Activated naive CD4-positive, alpha-beta T cell treated with anti-CD3 and anti-CD28 coated beads, Interleukin-2, amount 50 U/mL, for 24 hours (primary cell): Measurements from ENCODE around the gene SMARCE1.

Experiments
- H3K27ac Mint-ChIP-seq: one replicate; pipeline ENCODE4 v1.8.0; 2021; ENCODE audit warnings: mild to moderate bottlenecking, mixed read lengths
- H3K27me3 Mint-ChIP-seq: one replicate; pipeline ENCODE4 v1.8.0; 2021; ENCODE audit warnings: mixed read lengths
- H3K36me3 Mint-ChIP-seq: one replicate; pipeline ENCODE4 v1.8.0; 2021; ENCODE audit warnings: mixed read lengths
- H3K4me1 Mint-ChIP-seq: one replicate; pipeline ENCODE4 v1.8.0; 2021; ENCODE audit warnings: mixed read lengths
- H3K4me3 Mint-ChIP-seq: one replicate; pipeline ENCODE4 v1.8.0; 2021; ENCODE audit warnings: mild to moderate bottlenecking, mixed read lengths
- H3K9me3 Mint-ChIP-seq: one replicate; pipeline ENCODE4 v1.8.0; 2021; ENCODE audit warnings: mixed read lengths

Gene SMARCE1

DNA sequence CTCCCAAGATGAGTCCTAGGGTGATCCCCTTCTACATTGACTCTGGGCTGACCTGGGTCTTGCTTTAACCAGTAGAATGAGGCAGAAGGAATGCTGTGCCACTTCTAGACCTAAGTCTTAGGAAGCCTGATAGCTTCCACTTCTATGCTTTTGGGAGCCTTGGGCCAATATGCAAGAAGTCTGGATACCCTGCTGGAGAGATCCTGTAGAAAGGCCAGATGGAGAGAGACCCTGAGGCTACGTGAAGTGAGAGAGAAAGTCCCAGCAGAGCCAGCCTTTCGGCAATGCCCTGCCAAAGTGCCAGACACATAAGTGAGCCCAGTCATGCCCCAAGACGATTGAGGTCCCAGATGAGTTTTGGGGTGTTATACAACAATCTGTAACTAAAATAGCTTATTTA is 15.6 kb upstream of the SMARCE1 start:
- Mint-ChIP-seq H3K4me1 (peaks cover 15% of the 10 kb centered on the region), H3K4me3 (no peak overlapping the region), H3K27me3 (peaks cover 15% of the 10 kb centered on the region), H3K27ac (no peak overlapping the region), H3K36me3 (peaks cover 2% of the 10 kb centered on the region), H3K9me3 (no peaks in the 10 kb centered on the region)

DNA sequence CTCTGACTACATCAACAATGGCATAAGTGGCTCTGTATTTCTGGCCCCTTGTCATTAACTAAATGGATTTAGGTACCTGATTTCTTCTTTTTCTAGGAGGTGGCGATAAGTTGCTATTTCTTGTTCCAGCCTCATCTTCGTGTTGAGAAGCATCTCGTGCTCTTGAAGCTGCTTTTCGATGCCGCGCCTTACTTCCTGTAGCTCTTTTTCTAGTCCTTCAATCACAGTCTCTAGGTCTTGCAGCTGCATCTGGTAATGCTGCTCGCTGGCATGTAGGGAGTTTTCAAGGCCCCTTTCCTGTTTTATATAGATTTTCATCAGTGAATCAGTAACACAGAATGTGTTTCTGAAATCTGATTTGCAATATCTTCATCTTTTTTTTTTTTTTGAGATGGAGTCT is 12.3 kb upstream of the SMARCE1 start:
- Mint-ChIP-seq H3K4me3 (no peak overlapping the region), H3K27ac (no peak overlapping the region), H3K27me3 (peaks cover 7% of the 10 kb centered on the region), H3K36me3 (peaks cover 2% of the 10 kb centered on the region), H3K9me3 (no peaks in the 10 kb centered on the region), H3K4me1 (peaks cover 12% of the 10 kb centered on the region)

DNA sequence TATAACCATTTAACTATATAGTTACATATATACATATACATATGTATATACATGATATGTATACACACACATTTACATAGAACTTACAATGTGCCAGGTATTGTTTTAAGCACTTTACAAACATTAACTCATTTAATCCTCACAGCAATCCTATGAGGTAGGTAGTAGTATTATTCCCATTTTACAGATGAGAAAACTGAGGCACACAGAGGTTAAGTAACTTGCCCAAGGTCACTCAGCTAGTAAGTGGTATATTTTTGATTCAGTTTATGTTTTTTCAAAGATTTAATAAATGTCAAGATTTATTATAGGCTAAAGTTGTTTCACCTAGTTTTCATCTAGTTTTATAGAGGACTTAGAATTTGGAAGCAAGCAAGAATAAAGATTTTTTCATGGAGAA is 10.8 kb upstream of the SMARCE1 start:
- Mint-ChIP-seq H3K4me1 (peaks cover 8% of the 10 kb centered on the region), H3K4me3 (no peak overlapping the region), H3K27ac (no peak overlapping the region), H3K36me3 (peaks cover 2% of the 10 kb centered on the region), H3K27me3 (peaks cover 5% of the 10 kb centered on the region), H3K9me3 (no peaks in the 10 kb centered on the region)

DNA sequence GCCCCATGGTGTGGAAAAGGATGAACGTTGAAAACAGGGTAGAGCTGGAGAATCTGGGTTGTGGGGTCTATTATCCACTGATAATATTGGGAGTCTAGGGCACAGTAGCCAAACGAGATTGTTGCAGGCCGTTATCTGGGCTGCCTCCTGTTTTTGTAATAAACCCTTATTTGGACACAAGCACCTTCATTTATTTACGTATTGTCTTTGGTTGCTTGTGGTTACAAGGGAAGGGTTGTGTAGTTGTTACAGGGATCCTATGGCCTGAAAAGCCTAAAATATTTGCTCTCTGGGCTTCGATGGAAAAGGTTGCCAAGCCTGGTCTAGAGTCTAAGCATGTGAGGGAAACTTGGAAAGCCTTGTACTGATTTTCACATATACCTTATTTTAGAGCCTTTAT is 4.3 kb upstream of the SMARCE1 start:
- no peaks in the 10 kb centered on the region for H3K27me3 Mint-ChIP-seq
- no peak overlapping the region for H3K4me3 Mint-ChIP-seq
- no peak overlapping the region for H3K27ac Mint-ChIP-seq
- no peaks in the 10 kb centered on the region for H3K36me3 Mint-ChIP-seq
- H3K9me3 Mint-ChIP-seq = no peaks in the 10 kb centered on the region
- H3K4me1 Mint-ChIP-seq = peaks cover 7% of the 10 kb centered on the region

DNA sequence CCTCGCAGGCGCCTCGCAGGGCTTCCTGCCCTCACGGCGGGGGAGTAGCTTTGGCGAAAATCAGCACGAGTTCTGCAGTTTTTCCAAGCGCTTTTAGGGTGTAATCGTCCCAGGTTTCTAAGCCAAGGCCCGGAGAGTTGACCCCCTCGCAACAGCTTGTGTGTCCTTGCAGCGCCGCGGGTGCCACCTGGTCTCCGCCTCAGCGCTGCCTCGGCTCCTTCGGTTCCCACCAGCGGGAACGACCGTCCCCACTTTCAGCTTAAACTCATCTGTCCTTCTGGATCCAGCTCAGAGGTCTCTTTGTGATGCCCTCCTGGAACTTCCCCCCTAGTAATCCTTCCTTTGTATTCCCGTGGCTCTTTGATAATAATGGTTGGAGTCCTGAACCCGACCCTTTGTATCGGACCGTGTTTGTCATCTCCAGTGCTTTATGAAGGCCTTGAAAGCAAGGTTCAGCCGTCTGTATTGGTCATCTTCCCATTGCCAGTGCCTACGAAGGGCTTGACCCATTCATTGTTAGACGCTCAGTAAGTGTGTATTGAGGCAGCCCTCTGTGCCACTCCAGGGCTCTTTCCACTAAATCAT is 858 bp upstream of the SMARCE1 start:
- Mint-ChIP-seq H3K36me3 (peaks cover 9% of the 10 kb centered on the region), H3K4me3 (peak overlapping the region; percentile 89), H3K9me3 (no peaks in the 10 kb centered on the region), H3K4me1 (peaks cover 34% of the 10 kb centered on the region), H3K27me3 (no peaks in the 10 kb centered on the region), H3K27ac (peak overlapping the region; percentile 95)

DNA sequence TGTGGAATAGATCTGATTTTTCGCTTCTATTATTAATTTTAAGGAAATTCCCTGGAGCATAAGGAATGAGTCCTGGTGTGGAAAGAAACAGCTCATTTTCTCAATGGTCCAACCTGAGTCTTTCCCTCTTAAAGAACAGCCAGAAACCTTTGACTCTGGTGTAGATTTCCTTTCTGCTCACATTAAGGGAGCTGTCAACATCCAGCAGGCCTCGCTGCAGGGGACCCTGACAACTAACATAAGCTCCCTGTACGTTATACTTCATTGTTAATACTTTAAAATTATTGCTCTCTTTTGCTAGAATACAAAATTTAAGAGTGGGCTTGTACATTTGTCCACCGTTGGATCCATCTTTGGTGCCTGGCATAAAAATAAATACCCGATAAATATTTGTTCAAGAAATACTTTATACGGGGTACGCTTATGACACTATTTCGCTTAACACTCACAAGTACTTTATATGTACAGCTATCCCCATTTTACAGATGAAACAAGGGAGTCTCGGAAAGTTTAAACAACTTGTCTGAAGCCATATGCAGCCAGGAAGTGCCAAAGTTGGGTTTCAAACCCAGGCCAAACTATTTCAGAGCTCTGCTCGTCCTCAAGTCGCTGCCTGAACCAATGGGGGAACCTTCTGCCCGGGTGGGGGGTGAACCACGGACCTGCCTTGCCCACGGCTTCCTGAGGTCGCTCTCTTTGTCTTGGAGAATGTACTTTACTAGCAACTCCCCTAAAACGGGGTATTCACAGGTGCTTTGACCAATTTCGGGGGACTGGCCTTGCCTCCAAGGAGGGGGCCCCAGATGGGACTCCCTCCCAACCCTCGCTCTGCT is 611 bp downstream of the SMARCE1 start:
- H3K36me3 Mint-ChIP-seq = peaks cover 20% of the 10 kb centered on the region
- peak overlapping the region; percentile 89 for H3K4me3 Mint-ChIP-seq
- no peaks in the 10 kb centered on the region for H3K9me3 Mint-ChIP-seq
- H3K27me3 Mint-ChIP-seq = no peaks in the 10 kb centered on the region
- H3K4me1 Mint-ChIP-seq = peaks cover 48% of the 10 kb centered on the region
- peak overlapping the region; percentile 95 for H3K27ac Mint-ChIP-seq

DNA sequence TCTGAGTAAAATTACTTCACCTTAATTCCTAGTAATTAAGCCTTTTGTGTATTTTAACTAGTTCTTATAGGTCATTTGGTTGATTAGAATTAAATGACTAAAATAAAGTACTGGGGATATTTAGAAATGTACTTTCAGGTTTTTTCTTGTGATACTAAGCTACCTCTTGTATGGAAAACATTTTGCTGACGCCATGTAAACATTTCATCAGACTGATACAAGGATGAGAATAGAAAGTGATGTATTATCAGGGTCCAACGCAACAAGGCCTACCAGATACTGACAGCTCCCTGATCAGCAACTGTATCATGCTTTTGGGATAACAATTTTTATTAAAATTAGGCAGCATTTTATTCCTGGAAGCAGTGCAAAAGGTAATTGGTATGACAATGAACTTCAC is 1.7 kb downstream of the SMARCE1 start:
- Mint-ChIP-seq H3K27ac (no peak overlapping the region), H3K27me3 (no peaks in the 10 kb centered on the region), H3K4me1 (peaks cover 56% of the 10 kb centered on the region), H3K9me3 (no peaks in the 10 kb centered on the region), H3K36me3 (peaks cover 22% of the 10 kb centered on the region), H3K4me3 (peak overlapping the region; percentile 66)

DNA sequence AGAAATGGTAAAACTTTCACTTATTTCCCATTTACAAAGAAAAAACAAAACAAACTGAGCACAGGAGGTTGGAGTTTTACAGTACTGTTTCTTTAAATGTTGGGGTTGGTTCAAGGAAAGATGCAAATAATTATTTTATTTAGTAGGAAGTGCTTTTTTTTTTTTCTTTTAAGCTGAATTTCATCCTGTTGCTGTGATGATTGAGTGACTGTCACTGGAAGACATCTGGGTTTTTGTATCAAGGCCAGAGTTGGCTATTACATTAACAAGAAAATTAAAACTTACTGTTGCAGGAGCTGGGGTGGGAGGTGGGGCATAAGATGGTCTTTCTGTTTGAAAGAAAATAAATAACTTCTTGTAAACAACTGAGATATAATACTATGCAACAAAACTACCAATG is 2.3 kb downstream of the SMARCE1 start:
- Mint-ChIP-seq H3K4me3 (peak overlapping the region; percentile 75), H3K36me3 (peaks cover 22% of the 10 kb centered on the region), H3K27me3 (no peaks in the 10 kb centered on the region), H3K4me1 (peaks cover 62% of the 10 kb centered on the region), H3K9me3 (no peaks in the 10 kb centered on the region), H3K27ac (peak overlapping the region; percentile 87)

DNA sequence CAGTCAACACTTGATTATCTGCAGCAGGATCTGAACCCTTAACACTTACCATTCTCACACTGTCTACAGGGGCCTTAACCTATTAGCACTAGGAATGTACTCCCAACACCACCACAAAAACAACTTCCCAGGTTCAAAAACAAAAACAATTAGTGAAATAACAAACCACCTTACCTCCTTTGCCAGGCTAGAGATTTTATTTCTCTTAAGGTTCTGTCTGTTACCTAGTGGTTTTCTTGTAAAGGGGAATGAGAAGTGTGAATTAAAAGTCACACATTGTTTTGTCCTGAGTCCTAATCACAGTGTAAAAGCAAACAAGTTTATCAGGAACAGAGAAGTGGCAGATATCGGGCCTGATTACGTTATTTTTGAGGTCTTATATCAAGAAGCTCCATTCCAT is 9.7 kb downstream of the SMARCE1 start:
- Mint-ChIP-seq H3K4me1 (peaks cover 44% of the 10 kb centered on the region), H3K4me3 (no peak overlapping the region), H3K27ac (peak overlapping the region; percentile 69), H3K27me3 (no peaks in the 10 kb centered on the region), H3K9me3 (no peaks in the 10 kb centered on the region), H3K36me3 (peaks cover 20% of the 10 kb centered on the region)

DNA sequence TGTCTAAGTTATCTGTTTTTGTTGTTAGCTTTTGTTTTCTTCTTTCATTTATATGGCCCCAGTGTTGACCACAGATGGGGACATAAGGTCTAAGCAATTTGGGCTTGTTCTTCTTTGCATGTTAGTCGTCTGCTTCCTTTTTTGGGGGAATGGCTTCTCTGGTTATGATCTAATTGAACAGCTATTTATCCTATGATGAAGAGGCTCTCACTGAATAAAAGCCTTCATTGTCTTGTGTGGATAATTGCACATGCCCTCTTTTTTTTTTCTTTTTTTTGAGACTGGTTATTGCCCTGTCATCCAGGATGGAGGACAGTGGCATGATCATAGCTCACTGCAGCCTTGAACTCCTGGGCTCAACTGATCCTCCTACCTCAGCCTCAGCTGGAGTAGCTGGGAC is 13.7 kb downstream of the SMARCE1 start:
- H3K36me3 Mint-ChIP-seq = peaks cover 11% of the 10 kb centered on the region
- H3K9me3 Mint-ChIP-seq = no peaks in the 10 kb centered on the region
- no peak overlapping the region for H3K4me3 Mint-ChIP-seq
- peaks cover 14% of the 10 kb centered on the region for H3K4me1 Mint-ChIP-seq
- peak overlapping the region; percentile 77 for H3K27ac Mint-ChIP-seq
- no peaks in the 10 kb centered on the region for H3K27me3 Mint-ChIP-seq

DNA sequence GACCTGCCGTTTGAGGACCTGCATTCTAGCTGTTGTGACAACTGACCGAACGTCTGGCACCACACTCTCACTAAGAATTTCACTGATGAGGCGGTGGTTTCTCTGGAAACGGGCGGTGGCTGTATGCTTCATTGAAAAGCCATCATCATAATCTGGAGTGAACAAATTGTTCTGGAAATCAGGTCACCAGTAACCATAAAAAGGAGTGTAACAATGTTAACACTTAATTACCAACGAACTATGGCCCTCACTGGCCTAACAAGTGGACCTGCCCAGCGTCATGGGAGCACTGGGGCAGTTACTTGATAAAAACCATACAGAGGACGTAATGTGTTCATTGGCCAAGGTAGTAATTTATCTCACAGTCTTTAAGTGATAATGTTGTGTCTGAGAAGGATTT is 15.4 kb downstream of the SMARCE1 start:
- H3K4me3 Mint-ChIP-seq = no peak overlapping the region
- H3K27ac Mint-ChIP-seq = no peak overlapping the region
- peaks cover 8% of the 10 kb centered on the region for H3K4me1 Mint-ChIP-seq

DNA sequence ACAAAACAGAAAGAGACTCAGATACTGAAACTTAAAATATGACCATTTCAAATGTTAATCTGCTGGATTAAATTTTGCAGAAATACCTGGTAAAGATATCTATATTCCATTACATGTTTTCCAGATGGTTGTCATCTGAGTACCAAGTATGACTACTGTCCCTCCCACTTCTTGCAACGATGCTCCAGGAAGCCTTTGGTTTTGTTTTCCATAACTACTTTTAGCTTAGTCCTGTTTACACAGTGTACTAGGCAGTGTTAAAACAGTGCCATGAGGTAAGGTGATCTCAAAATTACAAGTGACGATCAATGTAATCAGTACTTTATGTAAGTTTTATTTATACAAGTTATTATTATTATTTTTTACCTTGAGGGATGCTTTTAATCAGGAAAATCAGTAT is 17.8 kb downstream of the SMARCE1 start:
- Mint-ChIP-seq H3K27ac (peak overlapping the region; percentile 35), H3K4me3 (no peak overlapping the region), H3K27me3 (no peaks in the 10 kb centered on the region), H3K36me3 (peaks cover 11% of the 10 kb centered on the region), H3K4me1 (peaks cover 17% of the 10 kb centered on the region), H3K9me3 (no peaks in the 10 kb centered on the region)

More for the DNA sequence above, 15.4 kb downstream of the SMARCE1 start:
- peaks cover 14% of the 10 kb centered on the region for H3K36me3 Mint-ChIP-seq
- no peaks in the 10 kb centered on the region for H3K9me3 Mint-ChIP-seq
- no peaks in the 10 kb centered on the region for H3K27me3 Mint-ChIP-seq

DNA sequence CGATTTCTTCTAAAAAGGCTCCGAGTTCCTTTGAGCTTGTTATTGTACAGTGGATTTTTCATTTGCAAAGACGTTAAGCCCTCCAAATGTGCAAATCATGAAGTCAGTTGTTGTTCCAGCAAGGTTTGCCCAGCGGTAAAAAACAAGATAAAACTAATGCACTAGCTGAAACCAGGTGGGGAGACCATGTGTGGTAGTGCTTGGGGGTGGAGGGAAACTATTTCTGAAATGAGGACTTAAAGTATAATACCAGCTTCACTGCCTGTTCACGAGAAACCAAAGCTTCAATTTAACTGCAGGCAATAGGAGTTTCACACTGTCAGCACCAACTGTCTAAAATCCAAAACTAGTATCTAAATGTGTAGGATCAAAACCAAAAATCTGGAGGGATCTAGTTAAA is 22.3 kb downstream of the SMARCE1 start:
- Mint-ChIP-seq H3K4me3 (peak overlapping the region; percentile 11), H3K27me3 (no peaks in the 10 kb centered on the region), H3K27ac (no peak overlapping the region), H3K36me3 (peaks cover 6% of the 10 kb centered on the region), H3K9me3 (no peaks in the 10 kb centered on the region), H3K4me1 (peaks cover 43% of the 10 kb centered on the region)

DNA sequence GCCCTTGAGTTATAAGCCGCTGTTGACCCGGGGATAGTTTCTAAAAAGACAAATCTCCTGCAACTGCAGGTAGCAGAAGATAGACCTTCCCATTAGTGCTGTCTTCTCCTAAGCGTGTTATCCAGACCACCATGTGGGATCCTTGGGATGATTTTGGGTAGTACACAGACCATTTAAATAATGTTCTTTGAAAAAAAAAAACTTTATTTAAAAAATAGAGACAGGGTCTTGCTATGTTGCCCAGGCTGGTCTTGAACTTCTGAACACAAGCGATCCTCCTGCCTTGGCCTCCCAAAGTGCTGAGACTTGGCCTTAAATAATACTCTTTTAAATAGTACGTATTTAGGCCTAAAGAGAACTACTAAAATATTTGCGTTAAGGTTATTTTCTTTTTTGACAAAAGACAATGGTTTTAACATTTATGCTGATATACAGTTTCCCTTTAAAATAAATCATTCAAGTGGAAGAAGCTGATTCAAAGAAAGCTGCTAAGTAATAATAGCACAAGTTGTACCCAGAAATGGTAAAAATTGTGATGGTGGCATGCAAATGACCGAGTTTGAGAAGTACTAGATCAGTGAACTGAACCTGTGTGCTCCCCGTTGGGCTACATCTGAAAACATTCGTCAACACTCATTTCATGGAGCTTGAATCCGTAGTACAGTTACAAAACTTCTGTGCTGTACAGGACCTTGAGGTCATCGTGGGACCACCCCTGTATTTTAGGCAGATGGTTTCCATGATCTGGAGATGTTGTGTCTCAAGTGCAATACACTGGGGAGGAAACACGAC is 24.0 kb downstream of the SMARCE1 start:
- Mint-ChIP-seq H3K4me1 (peaks cover 51% of the 10 kb centered on the region), H3K36me3 (peaks cover 4% of the 10 kb centered on the region), H3K27ac (no peak overlapping the region), H3K9me3 (no peaks in the 10 kb centered on the region), H3K27me3 (no peaks in the 10 kb centered on the region), H3K4me3 (no peak overlapping the region)

DNA sequence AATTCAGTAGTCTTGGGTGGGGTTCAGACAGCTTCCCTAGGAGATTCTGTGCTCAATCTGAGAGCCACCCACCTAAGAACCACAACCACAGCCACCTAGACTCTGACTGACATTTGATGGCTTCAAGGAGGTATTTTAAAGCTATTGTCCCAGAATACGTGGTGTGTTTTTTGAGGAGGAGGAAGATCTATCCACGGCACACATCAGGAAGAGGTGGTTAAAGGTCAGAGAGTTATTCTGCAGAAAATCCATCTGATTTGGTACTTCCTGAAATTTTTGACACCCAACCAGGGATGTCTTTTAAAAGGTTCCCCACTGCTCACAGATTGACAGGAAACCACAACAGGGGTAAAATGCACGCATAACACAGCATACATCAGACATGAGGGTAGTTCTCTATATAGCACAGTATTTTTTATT is 25.1 kb downstream of the SMARCE1 start:
- no peaks in the 10 kb centered on the region for H3K27me3 Mint-ChIP-seq
- no peaks in the 10 kb centered on the region for H3K9me3 Mint-ChIP-seq
- H3K27ac Mint-ChIP-seq = peak overlapping the region; percentile 81
- peaks cover 56% of the 10 kb centered on the region for H3K4me1 Mint-ChIP-seq
- H3K36me3 Mint-ChIP-seq = peaks cover 1% of the 10 kb centered on the region
- peak overlapping the region; percentile 16 for H3K4me3 Mint-ChIP-seq

DNA sequence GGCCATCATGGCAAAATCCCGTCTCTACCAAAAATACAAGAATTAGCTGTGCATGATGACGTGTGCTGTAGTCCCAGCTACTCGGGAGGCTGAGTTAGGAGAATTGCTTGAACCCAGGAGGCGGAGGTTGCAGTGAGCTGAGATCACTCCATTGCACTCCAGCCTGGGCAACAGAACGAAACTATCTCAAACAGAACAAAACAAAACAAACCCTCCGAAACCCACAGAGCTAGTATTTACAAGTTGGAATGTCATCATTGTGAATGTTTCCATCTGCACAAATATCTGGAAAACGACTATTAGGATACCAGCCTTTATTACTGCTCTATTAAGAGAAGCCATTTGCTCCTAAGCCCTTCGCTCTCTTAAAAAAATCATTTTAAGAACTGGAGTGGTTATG is 26.0 kb downstream of the SMARCE1 start:
- H3K27me3 Mint-ChIP-seq = no peaks in the 10 kb centered on the region
- no peak overlapping the region for H3K4me3 Mint-ChIP-seq
- no peaks in the 10 kb centered on the region for H3K9me3 Mint-ChIP-seq
- no peak overlapping the region for H3K27ac Mint-ChIP-seq
- peaks cover 64% of the 10 kb centered on the region for H3K4me1 Mint-ChIP-seq
- H3K36me3 Mint-ChIP-seq = no peaks in the 10 kb centered on the region
